Testis (tissue), 2 donors: ENCODE results near the gene ANXA6.

Source experiments
- POLR2A ChIP-seq: fragments of 450-650 bp; IDR thresholded peaks from one replicate; pipeline ENCODE4 v1.6.1; 2017; ENCODE audit warnings: antibody characterized with exemption, mild to moderate bottlenecking, moderate library complexity
- TF ChIP-seq, protein P1 (sequence below), 3 experiments: fragments of 450-650 bp in 2 of 3; fragments of 200-600 bp in 1 of 3; sonication (generic) in 1 of 3; IDR thresholded peaks; one replicate each; pipeline ENCODE4 v1.5.1; 2016 to 2019; ENCODE audit warnings: antibody characterized with exemption in 3 of 3, mild to moderate bottlenecking in 2 of 3, moderate library complexity in 1 of 3

DNA sequence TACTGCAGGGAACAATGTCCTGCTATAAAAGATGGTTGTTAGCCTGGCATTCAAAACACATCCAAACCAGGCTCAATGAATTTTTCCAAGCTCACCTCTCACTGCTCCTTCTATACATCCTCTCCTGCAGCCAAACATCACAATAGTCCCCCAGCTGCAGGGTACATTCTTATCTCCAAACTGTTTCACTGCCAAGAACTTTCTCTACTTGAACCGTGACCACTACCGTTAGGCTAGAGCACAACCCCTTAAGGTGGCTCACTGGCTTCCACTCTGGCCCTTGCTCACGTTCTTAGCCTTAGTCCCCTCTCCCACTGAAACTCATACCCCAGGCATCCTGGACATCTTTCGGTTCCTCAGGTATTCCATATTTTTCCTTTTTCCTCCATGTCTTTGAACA lies 29.0 kb upstream of the ANXA6 start:
- TF ChIP-seq, protein P1, sequence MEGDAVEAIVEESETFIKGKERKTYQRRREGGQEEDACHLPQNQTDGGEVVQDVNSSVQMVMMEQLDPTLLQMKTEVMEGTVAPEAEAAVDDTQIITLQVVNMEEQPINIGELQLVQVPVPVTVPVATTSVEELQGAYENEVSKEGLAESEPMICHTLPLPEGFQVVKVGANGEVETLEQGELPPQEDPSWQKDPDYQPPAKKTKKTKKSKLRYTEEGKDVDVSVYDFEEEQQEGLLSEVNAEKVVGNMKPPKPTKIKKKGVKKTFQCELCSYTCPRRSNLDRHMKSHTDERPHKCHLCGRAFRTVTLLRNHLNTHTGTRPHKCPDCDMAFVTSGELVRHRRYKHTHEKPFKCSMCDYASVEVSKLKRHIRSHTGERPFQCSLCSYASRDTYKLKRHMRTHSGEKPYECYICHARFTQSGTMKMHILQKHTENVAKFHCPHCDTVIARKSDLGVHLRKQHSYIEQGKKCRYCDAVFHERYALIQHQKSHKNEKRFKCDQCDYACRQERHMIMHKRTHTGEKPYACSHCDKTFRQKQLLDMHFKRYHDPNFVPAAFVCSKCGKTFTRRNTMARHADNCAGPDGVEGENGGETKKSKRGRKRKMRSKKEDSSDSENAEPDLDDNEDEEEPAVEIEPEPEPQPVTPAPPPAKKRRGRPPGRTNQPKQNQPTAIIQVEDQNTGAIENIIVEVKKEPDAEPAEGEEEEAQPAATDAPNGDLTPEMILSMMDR (IDR thresholded peaks at IDR 0.05), result no peak
- TF ChIP-seq POLR2A, result no peak
